GM06990 (cell line): ENCODE results near the gene F13A1.

ENCODE experiments used
- DNase-seq: peaks from one replicate; pipeline ENCODE4 v3.0.0-alpha.2; 2011; ENCODE audit not compliant: insufficient read length; ENCODE audit errors: extremely low read depth
- H3K27me3 ChIP-seq: replicated peaks from 2 replicates; pipeline ENCODE4 v1.6.0; 2011; ENCODE audit warnings: low read length; ENCODE audit not compliant: control insufficient read depth, insufficient read depth
- H3K36me3 ChIP-seq: 2 replicates; pipeline ENCODE4 v1.5.1; 2011; ENCODE audit warnings: low read length; ENCODE audit not compliant: control insufficient read depth, insufficient read depth
- H3K4me3 ChIP-seq: replicated peaks from 2 replicates; pipeline ENCODE4 v1.5.1; 2011; ENCODE audit warnings: low read depth, mild to moderate bottlenecking, control low read depth, low read length
- CTCF ChIP-seq: IDR thresholded peaks from 2 replicates; pipeline ENCODE4 v1.5.1; 2011; ENCODE audit warnings: low read length, control low read depth, mild to moderate bottlenecking, inconsistent platforms; ENCODE audit not compliant: insufficient read depth, poor library complexity, severe bottlenecking

Gene F13A1

GRCh38 chr6:6219716-6220115 lies 100.7 kb downstream of the F13A1 start:
- Histone ChIP-seq H3K4me3 (no peak overlapping the region), H3K27me3 (no peaks in the 10 kb centered on the region), H3K36me3 (no peaks in the 10 kb centered on the region)
- no peak for TF ChIP-seq CTCF
- DNase-seq = no peak

DNA sequence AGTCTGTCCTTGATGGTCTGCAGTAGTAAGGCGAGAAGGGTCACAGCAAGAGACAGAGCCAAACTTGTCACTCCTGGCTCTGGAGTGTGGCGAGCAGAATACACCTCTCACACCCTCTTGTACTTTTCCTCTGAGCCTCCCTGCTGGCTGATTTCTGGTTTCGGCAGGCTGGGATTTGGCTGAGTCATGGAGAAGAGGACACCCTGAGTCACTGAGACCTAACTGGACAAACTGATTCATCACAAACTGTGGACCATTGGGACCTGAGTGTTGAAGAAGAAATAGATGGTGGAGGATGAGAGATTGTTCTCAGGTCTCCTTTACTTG lies 101.7 kb downstream of the F13A1 start:
- DNase-seq = no peak
- Histone ChIP-seq H3K4me3 (no peak overlapping the region), H3K27me3 (no peaks in the 10 kb centered on the region), H3K36me3 (no peaks in the 10 kb centered on the region)
- TF ChIP-seq CTCF = no peak

GRCh38 chr6:6217855-6218758 lies 102.4 kb downstream of the F13A1 start:
- Histone ChIP-seq H3K36me3 (no peaks in the 10 kb centered on the region), H3K27me3 (no peaks in the 10 kb centered on the region), H3K4me3 (no peak overlapping the region)
- no peak for DNase-seq
- no peak for TF ChIP-seq CTCF

- Histone ChIP-seq H3K4me3 (no peak overlapping the region), H3K27me3 (no peaks in the 10 kb centered on the region), H3K36me3 (no peaks in the 10 kb centered on the region)
- no peak for TF ChIP-seq CTCF
- no peak for DNase-seq
These were observed 109.5 kb downstream of the F13A1 start for GRCh38 chr6:6210994-6211393.

GRCh38 chr6:6202886-6203285 lies 117.6 kb downstream of the F13A1 start:
- DNase-seq = no peak
- H3K36me3 ChIP-seq = no peaks in the 10 kb centered on the region
- no peak for TF ChIP-seq CTCF
- H3K27me3 ChIP-seq = no peaks in the 10 kb centered on the region
- no peak overlapping the region for H3K4me3 ChIP-seq
